Endothelial cell of umbilical vein (primary cell): Measurements from ENCODE around the gene ZSWIM5. TPM values are rescaled to one million over a fixed set of nuclear protein-coding genes. Genes with fewer than 3 reads are reported as not detected.

ENCODE experiments used
- BruUV-seq: library from RNA; stranded (reverse); fragments of 400-500 nt; replicated peaks from 2 replicates; lab custom pipeline; 2021; lab: Mats Ljungman, UMichigan
- CTCF ChIA-PET: fragments of 300-600, 350-600 bp; sonication (Branson Sonifier 250); formaldehyde crosslinking; loops from one replicate; lab custom pipeline; 2021; ENCODE audit warnings: antibody characterized with exemption, inconsistent platforms; lab: Charles Lee
- POLR2A ChIA-PET: fragments of 300-600, 350-600 bp; sonication (Branson Sonifier 250); formaldehyde crosslinking; loops from one replicate; lab custom pipeline; 2021; ENCODE audit warnings: antibody characterized with exemption, inconsistent platforms; lab: Charles Lee
- DNase-seq: peaks from one replicate; pipeline ENCODE4 v3.0.0-alpha.2; 2011; ENCODE audit warnings: low read depth, low spot score
- FAIRE-seq: peaks from 2 replicates; lab custom pipeline; 2011; peaks lifted over from hg19 to GRCh38; lab: Jason Lieb, UNC
- H2AFZ ChIP-seq: 2 replicates; pipeline ENCODE4 v1.6.0; 2012; ENCODE audit warnings: low read depth, low read length, control low read depth, inconsistent platforms
- H3K27ac ChIP-seq: 2 replicates; pipeline ENCODE4 v1.5.1; 2011; ENCODE audit warnings: low read depth, mild to moderate bottlenecking, control low read depth, low read length, moderate library complexity; ENCODE audit not compliant: insufficient read depth
- H3K27me3 ChIP-seq, 2 experiments: 2 replicates each; pipeline versions ENCODE4 v1.6.0 to v1.6.1; 2011; ENCODE audit warnings: low read length in 2 of 2, mixed read lengths in 1 of 2; ENCODE audit not compliant: control insufficient read depth in 2 of 2, insufficient read depth in 2 of 2
- H3K36me3 ChIP-seq, 2 experiments: 2 replicates in 1 of 2; 3 replicates in 1 of 2; pipeline ENCODE4 v1.5.1; 2011; ENCODE audit warnings: low read length in 2 of 2, mild to moderate bottlenecking in 1 of 2, moderate library complexity in 1 of 2; ENCODE audit not compliant: control insufficient read depth in 2 of 2, insufficient read depth in 2 of 2; ENCODE audit errors: extremely low read depth in 1 of 2
- H3K4me1 ChIP-seq: 3 replicates; pipeline ENCODE4 v1.5.1; 2011; ENCODE audit warnings: mild to moderate bottlenecking, low read length; ENCODE audit not compliant: control insufficient read depth, insufficient read depth; ENCODE audit errors: extremely low read depth
- H3K4me2 ChIP-seq: 2 replicates; pipeline ENCODE4 v1.6.1; 2011; ENCODE audit warnings: low read length, control low read depth, mixed read lengths; ENCODE audit not compliant: insufficient read depth
- H3K4me3 ChIP-seq, 3 experiments: fragments of 200-600 bp in 1 of 3; sonication (generic), shearing (Covaris generic) in 1 of 3; replicated peaks in 1 of 3; 2 replicates each; pipeline ENCODE4 v1.5.1; 2011 to 2016; ENCODE audit warnings: control low read depth in 3 of 3, low read length in 3 of 3, mild to moderate bottlenecking in 2 of 3, inconsistent platforms in 1 of 3, low read depth in 1 of 3, moderate library complexity in 1 of 3; ENCODE audit not compliant: insufficient read depth in 1 of 3
- H3K79me2 ChIP-seq: 2 replicates; pipeline ENCODE4 v1.6.0; 2012; ENCODE audit warnings: low read length, inconsistent platforms; ENCODE audit not compliant: control insufficient read depth, insufficient read depth
- H3K9ac ChIP-seq: replicated peaks from 2 replicates; pipeline ENCODE3; 2011; ENCODE audit warnings: low read length, control low read depth; ENCODE audit not compliant: insufficient read depth; ENCODE audit errors: extremely low read depth
- H3K9me1 ChIP-seq: replicated peaks from 3 replicates; pipeline ENCODE4 v1.6.0; 2011; ENCODE audit warnings: mild to moderate bottlenecking, low read length; ENCODE audit not compliant: control insufficient read depth, insufficient read depth; ENCODE audit errors: extremely low read depth
- H3K9me3 ChIP-seq: replicated peaks from 2 replicates; pipeline ENCODE4 v1.5.1; 2012; ENCODE audit warnings: low read length, inconsistent platforms; ENCODE audit not compliant: control insufficient read depth, insufficient read depth
- H4K20me1 ChIP-seq: replicated peaks from 2 replicates; pipeline ENCODE3; 2011; ENCODE audit warnings: mild to moderate bottlenecking, low read length; ENCODE audit not compliant: control insufficient read depth, insufficient read depth; ENCODE audit errors: extremely low read depth
- CTCF ChIP-seq, 2 donors: IDR thresholded peaks; 1 replicate in 1 of 2; 2 replicates in 1 of 2; pipeline ENCODE4 v1.5.1; 2011; ENCODE audit warnings: low read length in 2 of 2, mild to moderate bottlenecking in 2 of 2, moderate library complexity in 2 of 2, control low read depth in 1 of 2, inconsistent platforms in 1 of 2, low read depth in 1 of 2; ENCODE audit not compliant: insufficient read depth in 1 of 2; ENCODE audit errors: extremely low read depth in 1 of 2
- EZH2 ChIP-seq: IDR thresholded peaks from 2 replicates; pipeline ENCODE4 v1.6.1; 2012; ENCODE audit warnings: borderline replicate concordance, low read depth, mild to moderate bottlenecking, moderate library complexity, low read length, inconsistent platforms; ENCODE audit not compliant: severe bottlenecking
- FOS ChIP-seq: IDR thresholded peaks from 2 replicates; pipeline ENCODE4 v1.6.1; 2011; ENCODE audit warnings: mild to moderate bottlenecking, low read length, moderate library complexity, borderline replicate concordance; ENCODE audit not compliant: insufficient read depth
- GATA2 ChIP-seq: IDR thresholded peaks from 2 replicates; pipeline ENCODE4 v1.7.0; 2011; ENCODE audit warnings: low read depth, mild to moderate bottlenecking, moderate library complexity, mixed read lengths, low read length; ENCODE audit not compliant: insufficient read length, insufficient read depth
- JUN ChIP-seq: IDR thresholded peaks from 2 replicates; pipeline ENCODE4 v1.6.1; 2011; ENCODE audit warnings: borderline replicate concordance, low read depth; ENCODE audit not compliant: insufficient read length, insufficient read depth
- MAX ChIP-seq: IDR thresholded peaks from 2 replicates; pipeline ENCODE4 v1.6.1; 2011; ENCODE audit not compliant: insufficient read depth, insufficient read length
- MYC ChIP-seq: IDR thresholded peaks from one replicate; pipeline ENCODE4 v1.6.1; 2011; ENCODE audit warnings: mild to moderate bottlenecking, low read depth, low read length
- POLR2A ChIP-seq: IDR thresholded peaks from 2 replicates; pipeline ENCODE4 v1.6.1; 2012; ENCODE audit warnings: low read depth, mild to moderate bottlenecking, control low read depth, low read length
- POLR2AphosphoS5 ChIP-seq: IDR thresholded peaks from 2 replicates; pipeline ENCODE4 v1.6.1; 2012; ENCODE audit warnings: low read depth, mild to moderate bottlenecking, control low read depth, low read length, moderate library complexity; ENCODE audit not compliant: insufficient read depth
- dilution Hi-C: fragments of 300-500 bp; cut with MboI; formaldehyde crosslinking; loops from one replicate; pipeline ENCODE4 v1.15.0; 2019; ENCODE audit warnings: low sequenced_read_pairs; ENCODE audit not compliant: extremely low pct_ligation_motif_present
- intact Hi-C: fragments of 100-400 bp; cut with micrococcal nuclease; formaldehyde crosslinking; loops from one replicate; pipeline ENCODE4 v1.10.0; 2022
- polyA plus RNA-seq, 4 experiments: library from polyadenylated mRNA; depleted of rRNA in 3 of 4; stranded (reverse) in 3 of 4; unstranded in 1 of 4; fragments of >200 nt; gene quantifications; 2 replicates each; pipeline versions ENCODE4 v1.2.1 to v1.2.3, GENCODE V29; 2011 to 2012; ENCODE audit warnings: missing spikeins in 1 of 4
- total RNA-seq: library from RNA; stranded (reverse); gene quantifications from 2 replicates; pipeline ENCODE4 v1.2.3, GENCODE V29; 2021

ZSWIM5 gene
- total and polyA plus RNA-seq, 2 donors (not counting 3 experiments of a cell fraction or from before 2014, with no cell fraction given) = 1.6 to 4.3 TPM

GRCh38 chr1:45093334-45093733, 113.1 kb downstream of the ZSWIM5 start:
- FAIRE-seq (peak; percentile 18), DNase-seq (no peak)
- H3K4me1 ChIP-seq = no peaks in the 10 kb centered on the region
- H3K9me3 ChIP-seq = no peaks in the 10 kb centered on the region
- H3K4me3 ChIP-seq = no peak overlapping the region
- H2AFZ ChIP-seq = no peak overlapping the region
- BruUV-seq = no TSS peak
- H3K9me1 ChIP-seq = no peaks in the 10 kb centered on the region
- dilution Hi-C loops (no loop called here), intact Hi-C loops (no loop called here)
- no peaks in the 10 kb centered on the region for H3K27me3 ChIP-seq
- no peaks in the 10 kb centered on the region for H3K79me2 ChIP-seq
- no peaks in the 10 kb centered on the region for H4K20me1 ChIP-seq
- no peak overlapping the region for H3K27ac ChIP-seq
- H3K4me2 ChIP-seq = no peak overlapping the region
- H3K36me3 ChIP-seq = no peaks in the 10 kb centered on the region
- TF ChIP-seq EZH2 (no peak), FOS (no peak), POLR2AphosphoS5 (no peak), MYC (no peak), GATA2 (no peak), MAX (no peak)
- ChIA-PET CTCF (interaction anchor here (0.9 to 1.2 kb wide), 2 partner anchors 18 to 79 kb away, joined by 3 read pairs; no protein-coding TSS in a partner anchor), POLR2A (no interaction called here)
- H3K9ac ChIP-seq = no peak overlapping the region

- dilution Hi-C loops (no loop called here), intact Hi-C loops (no loop called here)
- FAIRE-seq = no peak
Observed at GRCh38 chr1:45089711-45090110, 116.7 kb downstream of the ZSWIM5 start.

More at GRCh38 chr1:45089711-45090110, 116.7 kb downstream of the ZSWIM5 start:
- Histone ChIP-seq H3K4me2 (no peak overlapping the region), H3K9ac (no peak overlapping the region), H3K4me3 (no peak overlapping the region), H3K9me3 (no peaks in the 10 kb centered on the region), H4K20me1 (no peaks in the 10 kb centered on the region), H3K27ac (no peak overlapping the region), H2AFZ (no peak overlapping the region), H3K27me3 (no peaks in the 10 kb centered on the region), H3K79me2 (no peaks in the 10 kb centered on the region), H3K4me1 (no peaks in the 10 kb centered on the region), H3K36me3 (no peaks in the 10 kb centered on the region), H3K9me1 (no peaks in the 10 kb centered on the region)
- CTCF ChIA-PET = interaction anchor here (1.3 kb wide), 1 partner anchor 21 kb away, joined by 5 read pairs; no protein-coding TSS in a partner anchor
- POLR2A ChIA-PET = no interaction called here
- BruUV-seq = no TSS peak
- TF ChIP-seq JUN (no peak), POLR2AphosphoS5 (no peak), MAX (no peak), CTCF (IDR thresholded peaks at IDR 0.05; ENCODE audit: extremely low read depth in 1 of 2, insufficient read depth in 1 of 2, low read depth in 1 of 2, low read length in 2 of 2) (no peak), POLR2A (no peak), GATA2 (no peak), FOS (no peak), EZH2 (no peak), MYC (no peak)
- no peak for DNase-seq
